MCF 10A (cell line): Measurements from ENCODE around the gene GUCY1A2. TPM values are rescaled to one million over a fixed set of nuclear protein-coding genes. Genes with fewer than 3 reads are reported as not detected.

Experiments
- BruUV-seq: library from RNA; stranded (reverse); fragments of 400-500 nt; replicated peaks from 2 replicates; lab custom pipeline; 2021; lab: Mats Ljungman, UMichigan
- CTCF ChIA-PET: fragments of 300-600 bp; sonication (Branson Sonifier 250); formaldehyde crosslinking; extraction: SDS; loops from one replicate; lab custom pipeline; 2021; ENCODE audit warnings: antibody characterized with exemption, inconsistent platforms; lab: Yijun Ruan, JAX
- POLR2A ChIA-PET: fragments of 300-600, 350-650 bp; sonication (Branson Sonifier 250); formaldehyde crosslinking; extraction: SDS; loops from one replicate; lab custom pipeline; 2020; ENCODE audit warnings: antibody characterized with exemption, inconsistent platforms; lab: Yijun Ruan, JAX
- DNase-seq: peaks from one replicate; pipeline ENCODE4 v3.0.0-alpha.2; 2018; ENCODE audit not compliant: unreplicated experiment
- H3K27ac Mint-ChIP-seq: one replicate; pipeline ENCODE4 v1.8.0; 2022; ENCODE audit warnings: mild to moderate bottlenecking, low read depth, mixed read lengths; ENCODE audit not compliant: unreplicated experiment
- H3K27me3 Mint-ChIP-seq: one replicate; pipeline ENCODE4 v1.8.0; 2022; ENCODE audit warnings: mixed read lengths; ENCODE audit not compliant: insufficient read depth, unreplicated experiment
- H3K36me3 Mint-ChIP-seq: one replicate; pipeline ENCODE4 v1.8.0; 2022; ENCODE audit warnings: mild to moderate bottlenecking, moderate library complexity, mixed read lengths; ENCODE audit not compliant: insufficient read depth, unreplicated experiment
- H3K4me1 Mint-ChIP-seq: one replicate; pipeline ENCODE4 v1.8.0; 2022; ENCODE audit warnings: mixed read lengths; ENCODE audit not compliant: insufficient read depth, unreplicated experiment
- H3K4me3 Mint-ChIP-seq: one replicate; pipeline ENCODE4 v1.8.0; 2022; ENCODE audit warnings: mild to moderate bottlenecking, moderate library complexity, mixed read lengths; ENCODE audit not compliant: unreplicated experiment
- H3K9me3 Mint-ChIP-seq: one replicate; pipeline ENCODE4 v1.8.0; 2022; ENCODE audit warnings: mixed read lengths; ENCODE audit not compliant: unreplicated experiment
- intact Hi-C: fragments of 100-400 bp; cut with micrococcal nuclease; formaldehyde crosslinking; loops from 2 replicates; pipeline ENCODE4 v1.14.1; 2022
- total RNA-seq: library from RNA; stranded (reverse); gene quantifications from 2 replicates; pipeline ENCODE4 v1.2.3, GENCODE V29; 2022
- TF ChIP-seq, protein P1 (sequence below): fragments of 200-600 bp; IDR thresholded peaks from one replicate; pipeline ENCODE4 v1.8.0; 2022; ENCODE audit warnings: antibody characterized with exemption, mild to moderate bottlenecking; ENCODE audit not compliant: unreplicated experiment

The GUCY1A2 gene
- total RNA-seq, 1 experiment from 2014 or later, result 0.09 TPM

GRCh38 chr11:106914409-106914808 is 103.9 kb downstream of the GUCY1A2 start:
- no TSS peak for BruUV-seq
- Mint-ChIP-seq H3K36me3 (no peaks in the 10 kb centered on the region), H3K4me1 (no peaks in the 10 kb centered on the region), H3K9me3 (no peaks in the 10 kb centered on the region), H3K4me3 (no peak overlapping the region), H3K27me3 (no peaks in the 10 kb centered on the region), H3K27ac (no peak overlapping the region)
- DNase-seq, result no peak
- TF ChIP-seq, protein P1, sequence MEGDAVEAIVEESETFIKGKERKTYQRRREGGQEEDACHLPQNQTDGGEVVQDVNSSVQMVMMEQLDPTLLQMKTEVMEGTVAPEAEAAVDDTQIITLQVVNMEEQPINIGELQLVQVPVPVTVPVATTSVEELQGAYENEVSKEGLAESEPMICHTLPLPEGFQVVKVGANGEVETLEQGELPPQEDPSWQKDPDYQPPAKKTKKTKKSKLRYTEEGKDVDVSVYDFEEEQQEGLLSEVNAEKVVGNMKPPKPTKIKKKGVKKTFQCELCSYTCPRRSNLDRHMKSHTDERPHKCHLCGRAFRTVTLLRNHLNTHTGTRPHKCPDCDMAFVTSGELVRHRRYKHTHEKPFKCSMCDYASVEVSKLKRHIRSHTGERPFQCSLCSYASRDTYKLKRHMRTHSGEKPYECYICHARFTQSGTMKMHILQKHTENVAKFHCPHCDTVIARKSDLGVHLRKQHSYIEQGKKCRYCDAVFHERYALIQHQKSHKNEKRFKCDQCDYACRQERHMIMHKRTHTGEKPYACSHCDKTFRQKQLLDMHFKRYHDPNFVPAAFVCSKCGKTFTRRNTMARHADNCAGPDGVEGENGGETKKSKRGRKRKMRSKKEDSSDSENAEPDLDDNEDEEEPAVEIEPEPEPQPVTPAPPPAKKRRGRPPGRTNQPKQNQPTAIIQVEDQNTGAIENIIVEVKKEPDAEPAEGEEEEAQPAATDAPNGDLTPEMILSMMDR, result no peak
- POLR2A ChIA-PET, result no interaction called here
- CTCF ChIA-PET, result no interaction called here
- intact Hi-C loops, result no loop called here

DNA sequence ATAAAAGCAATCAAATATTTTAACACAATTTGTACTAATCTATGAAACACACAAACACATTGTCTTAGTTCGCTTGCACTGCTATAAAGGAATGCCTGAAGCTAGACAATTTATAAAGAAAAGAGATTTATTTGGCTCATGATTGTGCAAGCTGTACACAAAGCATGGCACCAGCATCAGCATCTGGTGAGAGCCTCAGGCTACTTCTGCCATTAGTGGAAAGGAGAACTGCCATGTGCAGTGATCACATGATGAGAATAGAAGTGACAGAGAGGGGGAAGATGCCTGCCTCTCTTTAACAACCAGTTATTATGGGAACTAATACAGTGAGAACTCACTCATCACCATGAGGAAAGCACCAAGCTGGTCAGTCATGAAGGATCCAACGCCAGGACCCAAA is 105.1 kb downstream of the GUCY1A2 start:
- intact Hi-C loops, result no loop called here
- POLR2A ChIA-PET, result interaction anchor here (0.6 kb wide), 1 partner anchor 226 kb away, joined by 5 read pairs; no protein-coding TSS in a partner anchor
- no peaks in the 10 kb centered on the region for H3K4me1 Mint-ChIP-seq
- H3K4me3 Mint-ChIP-seq, result no peak overlapping the region
- H3K27me3 Mint-ChIP-seq, result no peaks in the 10 kb centered on the region
- no peak for DNase-seq
- BruUV-seq, result no TSS peak
- H3K9me3 Mint-ChIP-seq, result no peaks in the 10 kb centered on the region
- H3K27ac Mint-ChIP-seq, result no peak overlapping the region
- CTCF ChIA-PET, result no interaction called here
- TF ChIP-seq, protein P1, result no peak
- H3K36me3 Mint-ChIP-seq, result no peaks in the 10 kb centered on the region

- Mint-ChIP-seq H3K27me3 (no peaks in the 10 kb centered on the region), H3K4me1 (no peaks in the 10 kb centered on the region), H3K4me3 (no peak overlapping the region), H3K27ac (no peak overlapping the region), H3K9me3 (no peaks in the 10 kb centered on the region), H3K36me3 (no peaks in the 10 kb centered on the region)
- no peak for DNase-seq
- intact Hi-C loops, result no loop called here
- TF ChIP-seq, protein P1, result no peak
- CTCF ChIA-PET, result interaction anchor here (0.7 kb wide), 1 partner anchor 32 kb away, joined by 3 read pairs; no protein-coding TSS in a partner anchor
- no TSS peak for BruUV-seq
- POLR2A ChIA-PET, result no interaction called here
Observed at GRCh38 chr11:106904826-106905225, 113.5 kb downstream of the GUCY1A2 start.

GRCh38 chr11:106889718-106890117 is 128.6 kb downstream of the GUCY1A2 start:
- Mint-ChIP-seq H3K27ac (no peak overlapping the region), H3K4me3 (no peak overlapping the region), H3K9me3 (no peaks in the 10 kb centered on the region), H3K4me1 (no peaks in the 10 kb centered on the region), H3K36me3 (no peaks in the 10 kb centered on the region), H3K27me3 (no peaks in the 10 kb centered on the region)
- TF ChIP-seq, protein P1, result no peak
- ChIA-PET CTCF (no interaction called here), POLR2A (no interaction called here)
- no peak for DNase-seq
- intact Hi-C loops, result no loop called here
- BruUV-seq, result no TSS peak
